ENCODE measurements around the gene ZNF135.

ZNF135 gene

GRCh38 chr19:58046856-58047255 lies 12.2 kb upstream of the ZNF135 start:
- no peak for DNase-seq (ENCODE audit: low read depth in 2 of 2)

- no peak for DNase-seq (ENCODE audit: low read depth in 2 of 2)
Observed at GRCh38 chr19:58047672-58048071, 11.4 kb upstream of the ZNF135 start.

- DNase-seq (ENCODE audit: low read depth in 2 of 2) = no peak
Observed at GRCh38 chr19:58052256-58052655, 6.8 kb upstream of the ZNF135 start.

- DNase-seq (ENCODE audit: low read depth in 2 of 2) = no peak
Observed at GRCh38 chr19:58053480-58054156, 5.5 kb upstream of the ZNF135 start.

GRCh38 chr19:58054901-58055874 lies 3.9 kb upstream of the ZNF135 start:
- no peak for DNase-seq (ENCODE audit: low read depth in 2 of 2)

- no peak for DNase-seq (ENCODE audit: low read depth in 2 of 2)
Observed at GRCh38 chr19:58056261-58056660, 2.8 kb upstream of the ZNF135 start.

- no peak for DNase-seq (ENCODE audit: low read depth in 2 of 2)
Observed at GRCh38 chr19:58056861-58057260, 2.2 kb upstream of the ZNF135 start.

GRCh38 chr19:58058467-58058866 lies 615 bp upstream of the ZNF135 start:
- DNase-seq (ENCODE audit: low read depth in 2 of 2) = no peak

- no peak for DNase-seq (ENCODE audit: low read depth in 2 of 2)
Observed at GRCh38 chr19:58059671-58060078, 593 bp downstream of the ZNF135 start.

GRCh38 chr19:58060231-58060630 lies 1.1 kb downstream of the ZNF135 start:
- DNase-seq (ENCODE audit: low read depth in 2 of 2) = no peak

- no peak for DNase-seq (ENCODE audit: low read depth in 2 of 2)
Observed at GRCh38 chr19:58063712-58064111, 4.6 kb downstream of the ZNF135 start.

- no peak for DNase-seq (ENCODE audit: low read depth in 2 of 2)
Observed at GRCh38 chr19:58067240-58067912, 8.3 kb downstream of the ZNF135 start.

GRCh38 chr19:58079792-58080191 lies 20.7 kb downstream of the ZNF135 start:
- DNase-seq (ENCODE audit: low read depth in 2 of 2) = no peak

- DNase-seq (ENCODE audit: low read depth in 2 of 2) = no peak
Observed at GRCh38 chr19:58083021-58083420, 23.9 kb downstream of the ZNF135 start.

GRCh38 chr19:58084596-58085347 lies 25.7 kb downstream of the ZNF135 start:
- DNase-seq (ENCODE audit: low read depth in 2 of 2) = no peak

- DNase-seq (ENCODE audit: low read depth in 2 of 2) = no peak
Observed at GRCh38 chr19:58085348-58085875, 26.3 kb downstream of the ZNF135 start.

GRCh38 chr19:58086825-58087710 lies 28.0 kb downstream of the ZNF135 start:
- no peak for DNase-seq (ENCODE audit: low read depth in 2 of 2)

GRCh38 chr19:58088521-58089052 lies 29.5 kb downstream of the ZNF135 start:
- DNase-seq (ENCODE audit: low read depth in 2 of 2) = no peak

GRCh38 chr19:58089846-58090245 lies 30.8 kb downstream of the ZNF135 start:
- DNase-seq (ENCODE audit: low read depth in 2 of 2) = no peak

Data from stimulated activated CD8-positive, alpha-beta memory T cell treated with anti-CD3 and anti-CD28 coated beads, Interleukin-15, amount 100 ng/mL, for 4 hours (primary cell).